TTC549 (cell line): ENCODE measurements around the gene GBP4.
"Not testable (repeated sequence)": the region's sequence is repeated elsewhere in the genome, so short reads cannot be mapped to it uniquely, and the experiment has no call there.

ENCODE experiments used
- FAIRE-seq: peaks from 2 replicates; lab custom pipeline; 2012; peaks lifted over from hg19 to GRCh38; lab: Jason Lieb, UNC

Gene GBP4

GRCh38 chr1:89198491-89199072 is at the start of gene GBP4:
Gene GBP4, minus strand, starts transcription at chr1:89198942. Its CDS starts 108 bp downstream, at chr1:89198834.
- no peak for FAIRE-seq

- no peak for FAIRE-seq
These were observed 44.3 kb upstream of the GBP4 start for GRCh38 chr1:89243046-89243445.

DNA sequence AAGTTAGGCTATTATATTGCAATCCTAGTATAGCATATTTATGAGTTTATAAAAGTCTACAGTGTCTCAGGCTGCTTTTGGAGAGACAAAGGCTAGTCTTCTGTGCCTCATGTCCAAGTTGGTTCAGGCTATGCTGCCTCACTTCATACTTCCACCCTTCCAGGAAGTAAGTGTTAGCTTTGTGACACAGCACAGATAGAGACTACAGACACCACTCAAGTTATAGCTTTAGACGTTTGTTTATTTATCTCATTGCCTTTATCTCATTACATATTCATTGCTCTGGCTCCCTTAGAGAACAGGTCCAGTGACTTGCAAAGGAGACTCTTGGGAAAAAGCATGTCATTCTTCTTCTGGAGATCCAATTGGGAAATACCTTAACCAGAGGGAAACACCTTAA is 22.6 kb upstream of the GBP4 start:
- FAIRE-seq = no peak

DNA sequence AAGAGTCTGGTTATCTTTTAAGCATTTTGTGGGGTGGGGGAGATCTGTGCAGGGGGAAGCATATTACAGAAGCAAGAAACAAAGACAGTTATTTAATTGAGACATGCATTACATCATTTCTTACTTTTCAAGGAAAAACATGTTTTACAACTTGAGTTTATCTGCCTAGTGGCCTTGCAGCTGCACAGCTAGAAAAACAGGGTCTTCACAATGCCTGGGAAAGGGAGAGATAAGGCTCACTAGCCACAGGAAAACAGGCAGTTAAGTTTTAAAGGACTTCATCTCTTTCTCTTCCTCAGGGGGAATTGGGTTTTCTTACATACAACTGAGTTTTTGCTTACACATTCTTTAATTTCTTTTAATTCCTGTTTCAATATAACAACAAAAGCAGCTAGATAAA is 21.1 kb upstream of the GBP4 start:
- FAIRE-seq = not testable (repeated sequence)

DNA sequence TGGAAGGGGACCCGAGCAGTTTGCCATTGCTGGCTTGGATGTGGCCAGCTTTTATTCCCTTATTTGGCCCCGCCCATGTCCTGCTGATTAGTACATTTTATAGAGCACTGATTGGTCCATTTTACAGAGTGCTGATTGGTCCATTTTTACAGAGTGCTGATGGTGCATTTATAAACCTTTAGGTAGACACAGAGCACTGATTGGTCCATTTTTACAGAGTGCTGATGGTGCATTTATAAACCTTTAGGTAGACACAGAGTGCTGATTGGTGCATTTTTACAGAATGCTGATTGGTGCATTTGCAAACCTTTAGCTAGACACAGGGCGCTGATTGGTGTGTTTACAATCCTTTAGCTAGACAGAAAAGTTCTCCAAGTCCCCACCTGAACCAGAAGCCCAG is 20.2 kb upstream of the GBP4 start:
- not testable (repeated sequence) for FAIRE-seq

GRCh38 chr1:89213347-89213746 is 14.6 kb upstream of the GBP4 start:
- FAIRE-seq = no peak

GRCh38 chr1:89211035-89211634 is 12.4 kb upstream of the GBP4 start:
- FAIRE-seq = no peak

- FAIRE-seq = no peak
These were observed 7.6 kb upstream of the GBP4 start for GRCh38 chr1:89206373-89206772.

GRCh38 chr1:89203166-89203565 is 4.4 kb upstream of the GBP4 start:
- no peak for FAIRE-seq

DNA sequence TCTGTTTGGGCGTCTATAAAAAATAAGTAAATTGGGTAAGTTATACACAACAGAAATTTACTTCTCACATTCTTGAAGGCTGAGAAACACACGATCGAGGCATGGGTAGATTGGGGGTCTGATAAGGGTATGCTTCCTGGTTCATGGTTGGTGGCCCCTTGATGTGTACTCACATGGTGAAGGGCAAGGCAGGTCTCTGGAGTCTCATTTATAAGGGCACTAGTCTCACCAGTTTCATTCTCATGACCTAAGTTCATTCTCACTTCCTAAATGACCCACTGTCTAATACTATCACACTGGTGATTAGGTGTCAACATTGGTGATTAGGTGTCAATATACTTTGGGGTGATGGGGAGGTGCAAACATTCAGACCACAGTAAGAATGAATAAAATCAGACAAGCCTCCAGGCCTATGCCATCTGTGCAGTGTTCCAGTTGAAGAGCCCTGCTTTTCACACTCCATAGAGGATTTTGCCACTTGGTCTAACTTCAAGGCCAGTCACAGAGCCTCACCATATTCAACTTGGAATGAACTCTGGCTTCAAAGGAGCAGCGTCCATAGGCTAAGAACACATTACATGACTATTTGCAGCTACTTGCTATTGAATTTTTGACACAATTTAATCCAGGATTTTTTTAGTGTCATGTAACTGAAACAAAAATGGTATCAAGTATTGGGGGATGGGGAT is 2.5 kb upstream of the GBP4 start:
- no peak for FAIRE-seq

GRCh38 chr1:89200663-89201062 is 1.9 kb upstream of the GBP4 start:
- no peak for FAIRE-seq

- no peak for FAIRE-seq
These were observed 836 bp upstream of the GBP4 start for GRCh38 chr1:89199525-89200031.

DNA sequence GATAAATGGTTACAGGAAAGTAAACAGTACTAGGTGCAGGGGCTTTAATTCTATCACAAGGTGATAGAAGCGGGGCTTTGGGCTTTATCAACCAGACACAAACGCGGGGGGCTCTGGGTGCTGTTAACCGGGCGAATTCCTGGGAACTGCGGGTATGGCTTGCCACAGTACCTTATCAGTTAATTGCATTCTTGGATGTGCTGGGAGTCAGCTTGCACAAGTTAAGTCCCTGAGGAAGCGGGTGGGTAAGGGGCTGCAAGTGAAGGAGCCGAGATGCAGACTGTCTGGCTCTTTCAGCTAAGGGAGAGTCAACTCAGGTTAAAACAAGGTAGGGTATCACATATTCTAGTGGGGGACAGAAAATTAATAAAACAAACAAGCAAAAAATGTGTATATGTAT is 661 bp downstream of the GBP4 start:
- FAIRE-seq = no peak

DNA sequence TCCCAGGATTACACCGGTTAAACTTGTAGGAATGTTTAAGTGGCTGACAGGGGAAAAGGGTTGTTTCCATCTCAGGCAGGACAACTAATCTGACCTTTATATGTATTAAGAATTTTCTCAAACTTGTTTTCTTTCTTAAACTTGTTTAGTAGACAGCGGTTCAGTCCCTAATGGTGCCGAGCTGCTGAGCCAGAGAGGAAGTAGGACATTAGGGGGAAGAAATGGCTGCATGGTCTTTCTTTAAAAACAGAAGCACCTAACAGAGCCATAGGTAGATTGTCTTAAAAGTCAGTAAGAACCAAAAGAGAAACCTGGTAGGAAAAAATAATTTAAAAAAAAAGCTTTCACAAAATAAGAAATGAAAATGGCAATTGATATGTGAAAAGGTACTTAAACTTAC is 3.3 kb downstream of the GBP4 start:
- no peak for FAIRE-seq

DNA sequence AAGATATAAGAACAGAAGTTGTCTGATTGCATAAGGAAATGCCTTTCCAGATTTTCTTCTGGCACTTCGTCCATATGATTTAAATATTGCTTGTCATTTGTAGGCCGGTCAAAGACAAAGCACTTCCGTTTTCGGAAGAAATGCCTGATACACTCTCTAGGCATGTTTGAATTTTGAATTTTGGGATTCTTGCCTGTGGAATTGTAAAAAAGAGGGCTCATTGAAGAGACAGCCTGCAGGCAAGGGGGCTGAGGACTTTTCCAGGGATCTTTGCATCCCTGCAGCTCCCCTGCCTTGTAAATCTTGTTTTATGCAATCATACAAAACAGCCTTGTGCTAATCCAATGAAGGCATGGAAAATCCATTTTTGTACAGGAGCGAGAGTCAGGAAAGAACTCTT is 7.4 kb downstream of the GBP4 start:
- no peak for FAIRE-seq

GRCh38 chr1:89190017-89190416 is 8.7 kb downstream of the GBP4 start:
- no peak for FAIRE-seq

- FAIRE-seq = no peak
These were observed 19.4 kb downstream of the GBP4 start for GRCh38 chr1:89179343-89179742.

- no peak for FAIRE-seq
These were observed 21.8 kb downstream of the GBP4 start for GRCh38 chr1:89176971-89177370.

DNA sequence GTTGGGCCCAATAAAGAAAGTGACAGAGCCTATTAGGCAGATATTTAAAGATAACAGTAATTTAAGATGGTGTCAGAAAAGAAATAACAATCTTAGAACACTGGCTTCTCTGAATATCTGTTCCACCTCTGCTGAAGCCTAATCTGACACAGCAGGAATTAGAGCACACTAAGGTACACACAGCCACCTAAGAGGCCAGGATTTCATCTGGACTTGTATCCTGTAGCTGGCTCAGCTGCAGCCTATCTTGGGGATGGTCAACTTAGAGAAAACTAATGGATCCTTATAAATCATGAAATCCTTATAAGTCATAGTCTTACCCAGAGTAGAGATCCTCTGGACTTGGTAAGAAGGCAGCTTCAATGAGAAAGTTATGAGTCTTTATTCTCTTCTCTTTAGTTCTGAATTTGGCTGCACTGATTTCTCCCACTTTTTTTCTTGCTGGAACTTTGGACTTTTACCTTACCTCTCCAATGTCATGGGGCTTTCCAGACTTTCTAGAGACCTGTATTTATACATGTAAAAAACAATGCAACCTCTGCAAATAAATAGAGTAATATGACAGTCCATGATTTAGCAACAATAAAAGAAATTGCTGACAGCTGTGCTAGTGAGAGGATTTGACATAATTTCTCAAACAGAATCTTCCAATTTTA is 23.0 kb downstream of the GBP4 start, which contains the start of gene GBP7:
Gene GBP7, minus strand, starts transcription at position 403 of the 656 bp plus-strand sequence. CDS start 4,068 bp downstream, outside the sequence.
- no peak for FAIRE-seq

- no peak for FAIRE-seq
These were observed 24.3 kb downstream of the GBP4 start for GRCh38 chr1:89174491-89174890.

DNA sequence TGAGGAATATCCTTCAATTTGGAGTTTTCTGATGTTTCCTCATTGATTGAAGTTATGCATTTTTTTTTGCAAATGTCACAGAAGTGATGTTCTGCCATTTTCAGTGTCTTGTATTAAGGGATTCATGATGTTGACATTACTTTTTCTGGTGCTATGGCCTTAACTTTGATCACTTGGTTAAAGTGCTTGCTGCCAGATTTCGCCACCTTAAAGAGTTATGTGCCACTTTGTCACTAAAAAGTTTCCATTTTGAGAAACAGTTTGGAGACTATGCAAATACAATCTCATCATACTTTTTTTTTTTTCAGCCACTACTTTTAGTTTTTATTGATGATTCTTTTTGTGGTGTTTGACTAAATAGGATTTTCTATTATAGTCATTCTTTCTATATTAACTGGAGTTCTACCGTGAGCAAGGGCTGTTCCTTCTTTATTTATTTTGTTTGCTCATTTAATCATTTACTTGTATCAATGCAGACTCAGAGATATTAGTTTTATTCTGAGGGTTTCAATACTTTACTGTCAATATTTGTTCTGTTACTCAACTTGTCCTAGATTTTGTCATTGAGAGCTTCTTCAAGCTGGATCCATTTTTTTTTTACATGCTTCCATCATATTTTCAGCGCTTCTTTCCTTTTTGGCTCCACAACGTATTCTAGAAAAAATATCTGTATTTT is 26.1 kb downstream of the GBP4 start:
- FAIRE-seq = no peak

DNA sequence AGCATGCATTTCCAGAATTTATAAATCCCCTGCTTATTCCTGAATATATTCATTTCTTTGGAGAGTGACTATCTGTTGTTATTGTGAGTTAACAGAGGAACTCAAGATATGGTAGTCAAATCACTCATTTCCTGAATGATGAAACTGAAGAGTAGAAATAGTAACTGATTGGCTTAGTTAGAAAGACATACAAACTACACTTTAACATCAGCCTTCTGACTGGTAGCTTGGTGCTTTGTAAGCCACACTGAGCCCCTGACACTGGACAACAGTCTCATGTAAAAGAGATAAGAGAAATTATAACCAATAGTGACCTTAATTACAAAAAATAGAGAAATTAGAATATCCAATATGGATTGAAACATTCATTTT is 27.7 kb downstream of the GBP4 start:
- no peak for FAIRE-seq
